Endothelial cell of umbilical vein (primary cell): ENCODE measurements around the gene PPM1G. TPM values are rescaled to one million over a fixed set of nuclear protein-coding genes. Genes with fewer than 3 reads are reported as not detected.

Source experiments
- BruUV-seq: library from RNA; stranded (reverse); fragments of 400-500 nt; replicated peaks from 2 replicates; lab custom pipeline; 2021; lab: Mats Ljungman, UMichigan
- CTCF ChIA-PET: fragments of 300-600, 350-600 bp; sonication (Branson Sonifier 250); formaldehyde crosslinking; loops from one replicate; lab custom pipeline; 2021; ENCODE audit warnings: antibody characterized with exemption, inconsistent platforms; lab: Charles Lee
- POLR2A ChIA-PET: fragments of 300-600, 350-600 bp; sonication (Branson Sonifier 250); formaldehyde crosslinking; loops from one replicate; lab custom pipeline; 2021; ENCODE audit warnings: antibody characterized with exemption, inconsistent platforms; lab: Charles Lee
- DNase-seq: peaks from one replicate; pipeline ENCODE4 v3.0.0-alpha.2; 2011; ENCODE audit warnings: low read depth, low spot score
- FAIRE-seq: peaks from 2 replicates; lab custom pipeline; 2011; peaks lifted over from hg19 to GRCh38; lab: Jason Lieb, UNC
- H2AFZ ChIP-seq: 2 replicates; pipeline ENCODE4 v1.6.0; 2012; ENCODE audit warnings: low read depth, low read length, control low read depth, inconsistent platforms
- H3K27ac ChIP-seq: 2 replicates; pipeline ENCODE4 v1.5.1; 2011; ENCODE audit warnings: low read depth, mild to moderate bottlenecking, control low read depth, low read length, moderate library complexity; ENCODE audit not compliant: insufficient read depth
- H3K27me3 ChIP-seq, 2 experiments: 2 replicates each; pipeline versions ENCODE4 v1.6.0 to v1.6.1; 2011; ENCODE audit warnings: low read length in 2 of 2, mixed read lengths in 1 of 2; ENCODE audit not compliant: control insufficient read depth in 2 of 2, insufficient read depth in 2 of 2
- H3K36me3 ChIP-seq, 2 experiments: 2 replicates in 1 of 2; 3 replicates in 1 of 2; pipeline ENCODE4 v1.5.1; 2011; ENCODE audit warnings: low read length in 2 of 2, mild to moderate bottlenecking in 1 of 2, moderate library complexity in 1 of 2; ENCODE audit not compliant: control insufficient read depth in 2 of 2, insufficient read depth in 2 of 2; ENCODE audit errors: extremely low read depth in 1 of 2
- H3K4me1 ChIP-seq: 3 replicates; pipeline ENCODE4 v1.5.1; 2011; ENCODE audit warnings: mild to moderate bottlenecking, low read length; ENCODE audit not compliant: control insufficient read depth, insufficient read depth; ENCODE audit errors: extremely low read depth
- H3K4me2 ChIP-seq: 2 replicates; pipeline ENCODE4 v1.6.1; 2011; ENCODE audit warnings: low read length, control low read depth, mixed read lengths; ENCODE audit not compliant: insufficient read depth
- H3K4me3 ChIP-seq, 3 experiments: fragments of 200-600 bp in 1 of 3; sonication (generic), shearing (Covaris generic) in 1 of 3; replicated peaks in 1 of 3; 2 replicates each; pipeline ENCODE4 v1.5.1; 2011 to 2016; ENCODE audit warnings: control low read depth in 3 of 3, low read length in 3 of 3, mild to moderate bottlenecking in 2 of 3, inconsistent platforms in 1 of 3, low read depth in 1 of 3, moderate library complexity in 1 of 3; ENCODE audit not compliant: insufficient read depth in 1 of 3
- H3K79me2 ChIP-seq: 2 replicates; pipeline ENCODE4 v1.6.0; 2012; ENCODE audit warnings: low read length, inconsistent platforms; ENCODE audit not compliant: control insufficient read depth, insufficient read depth
- H3K9ac ChIP-seq: replicated peaks from 2 replicates; pipeline ENCODE3; 2011; ENCODE audit warnings: low read length, control low read depth; ENCODE audit not compliant: insufficient read depth; ENCODE audit errors: extremely low read depth
- H3K9me1 ChIP-seq: replicated peaks from 3 replicates; pipeline ENCODE4 v1.6.0; 2011; ENCODE audit warnings: mild to moderate bottlenecking, low read length; ENCODE audit not compliant: control insufficient read depth, insufficient read depth; ENCODE audit errors: extremely low read depth
- H3K9me3 ChIP-seq: replicated peaks from 2 replicates; pipeline ENCODE4 v1.5.1; 2012; ENCODE audit warnings: low read length, inconsistent platforms; ENCODE audit not compliant: control insufficient read depth, insufficient read depth
- H4K20me1 ChIP-seq: replicated peaks from 2 replicates; pipeline ENCODE3; 2011; ENCODE audit warnings: mild to moderate bottlenecking, low read length; ENCODE audit not compliant: control insufficient read depth, insufficient read depth; ENCODE audit errors: extremely low read depth
- CTCF ChIP-seq, 2 donors: IDR thresholded peaks; 1 replicate in 1 of 2; 2 replicates in 1 of 2; pipeline ENCODE4 v1.5.1; 2011; ENCODE audit warnings: low read length in 2 of 2, mild to moderate bottlenecking in 2 of 2, moderate library complexity in 2 of 2, control low read depth in 1 of 2, inconsistent platforms in 1 of 2, low read depth in 1 of 2; ENCODE audit not compliant: insufficient read depth in 1 of 2; ENCODE audit errors: extremely low read depth in 1 of 2
- EZH2 ChIP-seq: IDR thresholded peaks from 2 replicates; pipeline ENCODE4 v1.6.1; 2012; ENCODE audit warnings: borderline replicate concordance, low read depth, mild to moderate bottlenecking, moderate library complexity, low read length, inconsistent platforms; ENCODE audit not compliant: severe bottlenecking
- FOS ChIP-seq: IDR thresholded peaks from 2 replicates; pipeline ENCODE4 v1.6.1; 2011; ENCODE audit warnings: mild to moderate bottlenecking, low read length, moderate library complexity, borderline replicate concordance; ENCODE audit not compliant: insufficient read depth
- GATA2 ChIP-seq: IDR thresholded peaks from 2 replicates; pipeline ENCODE4 v1.7.0; 2011; ENCODE audit warnings: low read depth, mild to moderate bottlenecking, moderate library complexity, mixed read lengths, low read length; ENCODE audit not compliant: insufficient read length, insufficient read depth
- JUN ChIP-seq: IDR thresholded peaks from 2 replicates; pipeline ENCODE4 v1.6.1; 2011; ENCODE audit warnings: borderline replicate concordance, low read depth; ENCODE audit not compliant: insufficient read length, insufficient read depth
- MAX ChIP-seq: IDR thresholded peaks from 2 replicates; pipeline ENCODE4 v1.6.1; 2011; ENCODE audit not compliant: insufficient read depth, insufficient read length
- MYC ChIP-seq: IDR thresholded peaks from one replicate; pipeline ENCODE4 v1.6.1; 2011; ENCODE audit warnings: mild to moderate bottlenecking, low read depth, low read length
- POLR2A ChIP-seq: IDR thresholded peaks from 2 replicates; pipeline ENCODE4 v1.6.1; 2012; ENCODE audit warnings: low read depth, mild to moderate bottlenecking, control low read depth, low read length
- POLR2AphosphoS5 ChIP-seq: IDR thresholded peaks from 2 replicates; pipeline ENCODE4 v1.6.1; 2012; ENCODE audit warnings: low read depth, mild to moderate bottlenecking, control low read depth, low read length, moderate library complexity; ENCODE audit not compliant: insufficient read depth
- dilution Hi-C: fragments of 300-500 bp; cut with MboI; formaldehyde crosslinking; loops from one replicate; pipeline ENCODE4 v1.15.0; 2019; ENCODE audit warnings: low sequenced_read_pairs; ENCODE audit not compliant: extremely low pct_ligation_motif_present
- intact Hi-C: fragments of 100-400 bp; cut with micrococcal nuclease; formaldehyde crosslinking; loops from one replicate; pipeline ENCODE4 v1.10.0; 2022
- polyA plus RNA-seq, 4 experiments: library from polyadenylated mRNA; depleted of rRNA in 3 of 4; stranded (reverse) in 3 of 4; unstranded in 1 of 4; fragments of >200 nt; gene quantifications; 2 replicates each; pipeline versions ENCODE4 v1.2.1 to v1.2.3, GENCODE V29; 2011 to 2012; ENCODE audit warnings: missing spikeins in 1 of 4
- total RNA-seq: library from RNA; stranded (reverse); gene quantifications from 2 replicates; pipeline ENCODE4 v1.2.3, GENCODE V29; 2021

The PPM1G gene
- total and polyA plus RNA-seq, 2 donors (not counting 3 experiments of a cell fraction or from before 2014, with no cell fraction given): 48.1 to 135 TPM

GRCh38 chr2:27420996-27421395, 11.6 kb upstream of the PPM1G start:
- no TSS peak for BruUV-seq
- intact Hi-C loops (no loop called here), dilution Hi-C loops (no loop called here)
- H3K4me2 ChIP-seq: no peak overlapping the region
- TF ChIP-seq MYC (no peak), POLR2A (no peak), EZH2 (no peak), GATA2 (no peak), CTCF (IDR thresholded peaks at IDR 0.05; ENCODE audit: extremely low read depth in 1 of 2, insufficient read depth in 1 of 2, low read depth in 1 of 2, low read length in 2 of 2) (no peak), FOS (no peak), POLR2AphosphoS5 (no peak), JUN (no peak), MAX (no peak)
- FAIRE-seq (no peak), DNase-seq (no peak)
- H3K79me2 ChIP-seq: no peaks in the 10 kb centered on the region
- no peaks in the 10 kb centered on the region for H3K9me3 ChIP-seq
- no peak overlapping the region for H2AFZ ChIP-seq
- no peaks in the 10 kb centered on the region for H3K27me3 ChIP-seq
- POLR2A ChIA-PET: no interaction called here
- H3K4me3 ChIP-seq: no peak overlapping the region
- H4K20me1 ChIP-seq: no peaks in the 10 kb centered on the region
- no peaks in the 10 kb centered on the region for H3K36me3 ChIP-seq
- no peak overlapping the region for H3K27ac ChIP-seq
- no peaks in the 10 kb centered on the region for H3K4me1 ChIP-seq
- H3K9me1 ChIP-seq: no peaks in the 10 kb centered on the region
- H3K9ac ChIP-seq: no peak overlapping the region
- CTCF ChIA-PET: no interaction called here
